ENCODE results near the gene PCSK1.

Gene PCSK1

GRCh38 chr5:96440185-96440538 lies 7.1 kb upstream of the PCSK1 start:
- Histone ChIP-seq H3K4me1 (ENCODE audit: insufficient read depth, low read length) (no peaks in the 10 kb centered on the region), H3K9me3 (ENCODE audit: control insufficient read depth, insufficient read depth, low read length) (no peaks in the 10 kb centered on the region), H3K36me3 (ENCODE audit: insufficient read depth, low read length) (no peaks in the 10 kb centered on the region), H3K9ac (ENCODE audit: low read depth, low read length) (no peak overlapping the region)

GRCh38 chr5:96439477-96440184 lies 6.6 kb upstream of the PCSK1 start:
- H3K36me3 ChIP-seq (ENCODE audit: insufficient read depth, low read length) = no peaks in the 10 kb centered on the region
- peaks cover 2% of the 10 kb centered on the region; the same call in 1 of the 2 replicates for H3K4me1 ChIP-seq (ENCODE audit: insufficient read depth, low read length)
- no peak overlapping the region for H3K9ac ChIP-seq (ENCODE audit: low read depth, low read length)
- H3K9me3 ChIP-seq (ENCODE audit: control insufficient read depth, insufficient read depth, low read length) = no peaks in the 10 kb centered on the region

GRCh38 chr5:96434201-96434645 lies 1.2 kb upstream of the PCSK1 start:
- H3K9ac ChIP-seq (ENCODE audit: low read depth, low read length) = peak overlapping the region; percentile 2; the same call in 1 of the 2 replicates
- H3K9me3 ChIP-seq (ENCODE audit: control insufficient read depth, insufficient read depth, low read length) = no peaks in the 10 kb centered on the region
- H3K36me3 ChIP-seq (ENCODE audit: insufficient read depth, low read length) = no peaks in the 10 kb centered on the region
- H3K4me1 ChIP-seq (ENCODE audit: insufficient read depth, low read length) = peaks cover 9% of the 10 kb centered on the region; the same call in 1 of the 2 replicates

GRCh38 chr5:96432216-96433065 lies 607 bp downstream of the PCSK1 start:
- no peaks in the 10 kb centered on the region for H3K36me3 ChIP-seq (ENCODE audit: insufficient read depth, low read length)
- H3K4me1 ChIP-seq (ENCODE audit: insufficient read depth, low read length) = peaks cover 9% of the 10 kb centered on the region; the same call in 1 of the 2 replicates
- no peaks in the 10 kb centered on the region for H3K9me3 ChIP-seq (ENCODE audit: control insufficient read depth, insufficient read depth, low read length)
- peak overlapping the region; percentile 62 for H3K9ac ChIP-seq (ENCODE audit: low read depth, low read length)

- Histone ChIP-seq H3K36me3 (ENCODE audit: insufficient read depth, low read length) (no peaks in the 10 kb centered on the region), H3K4me1 (ENCODE audit: insufficient read depth, low read length) (peaks cover 9% of the 10 kb centered on the region; the same call in 1 of the 2 replicates), H3K9me3 (ENCODE audit: control insufficient read depth, insufficient read depth, low read length) (no peaks in the 10 kb centered on the region), H3K9ac (ENCODE audit: low read depth, low read length) (peak overlapping the region; percentile 62)
Observed at GRCh38 chr5:96431376-96432187, 1.5 kb downstream of the PCSK1 start.

GRCh38 chr5:96427824-96428223 lies 5.2 kb downstream of the PCSK1 start:
- 0 out of 2 replicates have a peak, but pooled peaks cover 5% of the 10 kb centered on the region for H3K4me1 ChIP-seq (ENCODE audit: insufficient read depth, low read length)
- no peaks in the 10 kb centered on the region for H3K9me3 ChIP-seq (ENCODE audit: control insufficient read depth, insufficient read depth, low read length)
- H3K36me3 ChIP-seq (ENCODE audit: insufficient read depth, low read length) = no peaks in the 10 kb centered on the region
- no peak overlapping the region for H3K9ac ChIP-seq (ENCODE audit: low read depth, low read length)

- no peak overlapping the region for H3K9ac ChIP-seq (ENCODE audit: low read depth, low read length)
- H3K4me1 ChIP-seq (ENCODE audit: insufficient read depth, low read length) = 0 out of 2 replicates have a peak, but pooled peaks cover 5% of the 10 kb centered on the region
- H3K9me3 ChIP-seq (ENCODE audit: control insufficient read depth, insufficient read depth, low read length) = no peaks in the 10 kb centered on the region
- H3K36me3 ChIP-seq (ENCODE audit: insufficient read depth, low read length) = no peaks in the 10 kb centered on the region
Observed at GRCh38 chr5:96426831-96427230, 6.2 kb downstream of the PCSK1 start.

- no peaks in the 10 kb centered on the region for H3K36me3 ChIP-seq (ENCODE audit: insufficient read depth, low read length)
- H3K4me1 ChIP-seq (ENCODE audit: insufficient read depth, low read length) = no peaks in the 10 kb centered on the region
- H3K9me3 ChIP-seq (ENCODE audit: control insufficient read depth, insufficient read depth, low read length) = no peaks in the 10 kb centered on the region
- no peak overlapping the region for H3K9ac ChIP-seq (ENCODE audit: low read depth, low read length)
Observed at GRCh38 chr5:96425443-96425842, 7.6 kb downstream of the PCSK1 start.

GRCh38 chr5:96415897-96416296 lies 17.2 kb downstream of the PCSK1 start:
- H3K9me3 ChIP-seq (ENCODE audit: control insufficient read depth, insufficient read depth, low read length) = no peaks in the 10 kb centered on the region
- H3K4me1 ChIP-seq (ENCODE audit: insufficient read depth, low read length) = no peaks in the 10 kb centered on the region; the same call in 1 of the 2 replicates
- H3K9ac ChIP-seq (ENCODE audit: low read depth, low read length) = no peak overlapping the region
- H3K36me3 ChIP-seq (ENCODE audit: insufficient read depth, low read length) = no peaks in the 10 kb centered on the region

- Histone ChIP-seq H3K36me3 (ENCODE audit: insufficient read depth, low read length) (no peaks in the 10 kb centered on the region), H3K9ac (ENCODE audit: low read depth, low read length) (no peak overlapping the region), H3K9me3 (ENCODE audit: control insufficient read depth, insufficient read depth, low read length) (no peaks in the 10 kb centered on the region), H3K4me1 (ENCODE audit: insufficient read depth, low read length) (no peaks in the 10 kb centered on the region; the same call in 1 of the 2 replicates)
Observed at GRCh38 chr5:96412868-96413449, 20.1 kb downstream of the PCSK1 start.

GRCh38 chr5:96410013-96410412 lies 23.0 kb downstream of the PCSK1 start:
- Histone ChIP-seq H3K4me1 (ENCODE audit: insufficient read depth, low read length) (no peaks in the 10 kb centered on the region), H3K9ac (ENCODE audit: low read depth, low read length) (no peak overlapping the region), H3K36me3 (ENCODE audit: insufficient read depth, low read length) (no peaks in the 10 kb centered on the region), H3K9me3 (ENCODE audit: control insufficient read depth, insufficient read depth, low read length) (no peaks in the 10 kb centered on the region)

- no peaks in the 10 kb centered on the region for H3K9me3 ChIP-seq (ENCODE audit: control insufficient read depth, insufficient read depth, low read length)
- H3K36me3 ChIP-seq (ENCODE audit: insufficient read depth, low read length) = no peaks in the 10 kb centered on the region
- H3K9ac ChIP-seq (ENCODE audit: low read depth, low read length) = no peak overlapping the region
- no peaks in the 10 kb centered on the region; the same call in 1 of the 2 replicates for H3K4me1 ChIP-seq (ENCODE audit: insufficient read depth, low read length)
Observed at GRCh38 chr5:96408841-96409538, 24.1 kb downstream of the PCSK1 start.

- no peak overlapping the region for H3K9ac ChIP-seq (ENCODE audit: low read depth, low read length)
Observed at GRCh38 chr5:96408210-96408777, 24.8 kb downstream of the PCSK1 start.

More at GRCh38 chr5:96408210-96408777, 24.8 kb downstream of the PCSK1 start:
- no peaks in the 10 kb centered on the region; the same call in 1 of the 2 replicates for H3K4me1 ChIP-seq (ENCODE audit: insufficient read depth, low read length)
- no peaks in the 10 kb centered on the region for H3K9me3 ChIP-seq (ENCODE audit: control insufficient read depth, insufficient read depth, low read length)
- H3K36me3 ChIP-seq (ENCODE audit: insufficient read depth, low read length) = no peaks in the 10 kb centered on the region

Measured in ES-I3 (cell line).